Effector memory CD8-positive, alpha-beta T cell (primary cell): ENCODE results near the gene EMC1.
"Not testable (repeated sequence)": the region's sequence is repeated elsewhere in the genome, so short reads cannot be mapped to it uniquely, and the experiment has no call there.

Source experiments
- ATAC-seq: fragments of 150-1000 bp; cut with Tn5 transposase; replicated peaks from 2 replicates; pipeline ENCODE4 v1.10.0; 2021; ENCODE audit warnings: mild to moderate bottlenecking, moderate library complexity
- DNase-seq, 3 experiments: peaks; one replicate each; pipeline ENCODE4 v3.0.0; 2021
- H3K27ac Mint-ChIP-seq, 2 donors: one replicate each; pipeline ENCODE4 v1.8.0; 2022; ENCODE audit warnings: mild to moderate bottlenecking in 2 of 2, mixed read lengths in 2 of 2, moderate library complexity in 2 of 2
- H3K27me3 Mint-ChIP-seq, 2 donors: one replicate each; pipeline ENCODE4 v1.8.0; 2022; ENCODE audit warnings: mixed read lengths in 2 of 2
- H3K36me3 Mint-ChIP-seq: one replicate; pipeline ENCODE4 v1.8.0; 2022; ENCODE audit warnings: mild to moderate bottlenecking, moderate library complexity, mixed read lengths; ENCODE audit not compliant: insufficient read depth
- H3K4me1 Mint-ChIP-seq, 2 donors: one replicate each; pipeline ENCODE4 v1.8.0; 2022; ENCODE audit warnings: low read depth in 2 of 2, mixed read lengths in 2 of 2
- H3K4me3 Mint-ChIP-seq, 2 donors: one replicate each; pipeline ENCODE4 v1.8.0; 2022; ENCODE audit warnings: mild to moderate bottlenecking in 2 of 2, mixed read lengths in 2 of 2, moderate library complexity in 2 of 2
- H3K9me3 Mint-ChIP-seq, 2 donors: one replicate each; pipeline ENCODE4 v1.8.0; 2022; ENCODE audit warnings: mixed read lengths in 2 of 2

Gene EMC1

GRCh38 chr1:19254416-19254815 is 3.1 kb upstream of the EMC1 start:
- peaks cover 17% of the 10 kb centered on the region for H3K36me3 Mint-ChIP-seq
- H3K4me1 Mint-ChIP-seq = peaks cover 22 to 24% of the 10 kb centered on the region in 2 donors
- no peaks in the 10 kb centered on the region for H3K27me3 Mint-ChIP-seq
- H3K4me3 Mint-ChIP-seq = no peak overlapping the region
- ATAC-seq (no peak), DNase-seq (no peak)
- H3K9me3 Mint-ChIP-seq = no peaks in the 10 kb centered on the region
- no peak overlapping the region for H3K27ac Mint-ChIP-seq

- peaks cover 5% of the 10 kb centered on the region for H3K36me3 Mint-ChIP-seq
- H3K27me3 Mint-ChIP-seq = no peaks in the 10 kb centered on the region
- ATAC-seq = no peak
- H3K4me1 Mint-ChIP-seq = peaks cover 19 to 22% of the 10 kb centered on the region in 2 donors
- peak overlapping the region; percentile 91 to 92 for H3K4me3 Mint-ChIP-seq
- no peak for DNase-seq
- no peaks in the 10 kb centered on the region for H3K9me3 Mint-ChIP-seq
- H3K27ac Mint-ChIP-seq = peak overlapping the region; percentile 95 to 96
Observed at GRCh38 chr1:19250629-19251304, 557 bp downstream of the EMC1 start.

GRCh38 chr1:19240673-19241538 is 10.4 kb downstream of the EMC1 start:
- H3K36me3 Mint-ChIP-seq = peaks cover 68% of the 10 kb centered on the region
- ATAC-seq = peak; percentile 98
- peak overlapping the region in 1 of 2 donors; percentile 57 for H3K27ac Mint-ChIP-seq
- peaks cover 2% of the 10 kb centered on the region in 2 donors for H3K4me1 Mint-ChIP-seq
- H3K27me3 Mint-ChIP-seq = no peaks in the 10 kb centered on the region
- DNase-seq = peak; percentile 64 to 69 (median 69)
- no peaks in the 10 kb centered on the region for H3K9me3 Mint-ChIP-seq
- no peak overlapping the region for H3K4me3 Mint-ChIP-seq

GRCh38 chr1:19239876-19240275 is 11.4 kb downstream of the EMC1 start:
- H3K9me3 Mint-ChIP-seq = no peaks in the 10 kb centered on the region
- ATAC-seq (no peak), DNase-seq (no peak)
- H3K4me3 Mint-ChIP-seq = no peak overlapping the region
- peak overlapping the region in 1 of 2 donors; percentile 41 for H3K27ac Mint-ChIP-seq
- peaks cover 2% of the 10 kb centered on the region in 2 donors for H3K4me1 Mint-ChIP-seq
- no peaks in the 10 kb centered on the region for H3K27me3 Mint-ChIP-seq
- H3K36me3 Mint-ChIP-seq = peaks cover 71% of the 10 kb centered on the region

- DNase-seq (no peak), ATAC-seq (no peak)
- no peak overlapping the region for H3K4me3 Mint-ChIP-seq
- no peaks in the 10 kb centered on the region for H3K9me3 Mint-ChIP-seq
- H3K36me3 Mint-ChIP-seq = peaks cover 40% of the 10 kb centered on the region
- H3K27me3 Mint-ChIP-seq = no peaks in the 10 kb centered on the region
- no peaks in the 10 kb centered on the region for H3K4me1 Mint-ChIP-seq
- no peak overlapping the region for H3K27ac Mint-ChIP-seq
Observed at GRCh38 chr1:19234224-19234623, 17.1 kb downstream of the EMC1 start.

GRCh38 chr1:19232524-19232846 is 18.8 kb downstream of the EMC1 start:
- ATAC-seq (no peak), DNase-seq (no peak)
- Mint-ChIP-seq H3K27ac (no peak overlapping the region), H3K36me3 (peaks cover 42% of the 10 kb centered on the region), H3K4me3 (no peak overlapping the region), H3K9me3 (no peaks in the 10 kb centered on the region), H3K27me3 (no peaks in the 10 kb centered on the region), H3K4me1 (no peaks in the 10 kb centered on the region)

- H3K36me3 Mint-ChIP-seq = peaks cover 45% of the 10 kb centered on the region
Observed at GRCh38 chr1:19231736-19232523, 19.4 kb downstream of the EMC1 start.

GRCh38 chr1:19229828-19230325 is 21.4 kb downstream of the EMC1 start:
- DNase-seq (no peak), ATAC-seq (no peak)
- H3K27ac Mint-ChIP-seq = peak overlapping the region in 1 of 2 donors; percentile 12
- no peak overlapping the region for H3K4me3 Mint-ChIP-seq
- peaks cover 39% of the 10 kb centered on the region for H3K36me3 Mint-ChIP-seq
- H3K27me3 Mint-ChIP-seq = no peaks in the 10 kb centered on the region
- H3K4me1 Mint-ChIP-seq = no peaks in the 10 kb centered on the region
- no peaks in the 10 kb centered on the region for H3K9me3 Mint-ChIP-seq

More at GRCh38 chr1:19231736-19232523, 19.4 kb downstream of the EMC1 start:
- H3K4me3 Mint-ChIP-seq, H3K27me3 Mint-ChIP-seq, H3K9me3 Mint-ChIP-seq, H3K27ac Mint-ChIP-seq, DNase-seq, H3K4me1 Mint-ChIP-seq, ATAC-seq: not testable (repeated sequence)

- no peak overlapping the region for H3K27ac Mint-ChIP-seq
- DNase-seq (no peak), ATAC-seq (no peak)
- H3K27me3 Mint-ChIP-seq = no peaks in the 10 kb centered on the region
- H3K4me1 Mint-ChIP-seq = peaks cover 0 to 4% of the 10 kb centered on the region in 2 donors
- H3K36me3 Mint-ChIP-seq = peaks cover 38% of the 10 kb centered on the region
- H3K9me3 Mint-ChIP-seq = no peaks in the 10 kb centered on the region
- H3K4me3 Mint-ChIP-seq = no peak overlapping the region
Observed at GRCh38 chr1:19229229-19229628, 22.1 kb downstream of the EMC1 start.

GRCh38 chr1:19222979-19223824 is 28.1 kb downstream of the EMC1 start:
- DNase-seq = no peak
- H3K4me3 Mint-ChIP-seq = no peak overlapping the region

GRCh38 chr1:19222573-19222972 is 28.8 kb downstream of the EMC1 start:
- no peak for ATAC-seq
- H3K9me3 Mint-ChIP-seq = no peaks in the 10 kb centered on the region
- peaks cover 2 to 11% of the 10 kb centered on the region in 2 donors for H3K4me1 Mint-ChIP-seq
- no peak overlapping the region for H3K4me3 Mint-ChIP-seq
- H3K27ac Mint-ChIP-seq = no peak overlapping the region
- peaks cover 58% of the 10 kb centered on the region for H3K36me3 Mint-ChIP-seq
- no peaks in the 10 kb centered on the region for H3K27me3 Mint-ChIP-seq
- no peak for DNase-seq

More at GRCh38 chr1:19222979-19223824, 28.1 kb downstream of the EMC1 start:
- no peak for ATAC-seq
- H3K27me3 Mint-ChIP-seq = no peaks in the 10 kb centered on the region
- no peaks in the 10 kb centered on the region for H3K9me3 Mint-ChIP-seq
- peaks cover 59% of the 10 kb centered on the region for H3K36me3 Mint-ChIP-seq
- peaks cover 2 to 11% of the 10 kb centered on the region in 2 donors for H3K4me1 Mint-ChIP-seq
- no peak overlapping the region for H3K27ac Mint-ChIP-seq

GRCh38 chr1:19220991-19221390 is 30.3 kb downstream of the EMC1 start:
- no peak for DNase-seq
- peaks cover 50% of the 10 kb centered on the region for H3K36me3 Mint-ChIP-seq
- no peaks in the 10 kb centered on the region for H3K27me3 Mint-ChIP-seq
- H3K4me3 Mint-ChIP-seq = no peak overlapping the region
- peaks cover 4 to 16% of the 10 kb centered on the region in 2 donors for H3K4me1 Mint-ChIP-seq
- no peak for ATAC-seq
- H3K9me3 Mint-ChIP-seq = no peaks in the 10 kb centered on the region
- H3K27ac Mint-ChIP-seq = no peak overlapping the region
